ENCODE results near the gene HSFX2.
"Not testable (repeated sequence)": the region's sequence is repeated elsewhere in the genome, so short reads cannot be mapped to it uniquely, and the experiment has no call there.

Gene HSFX2

GRCh38 chrX:149585631-149586030 is 9.5 kb downstream of the HSFX2 start:
- not testable (repeated sequence) for DNase-seq

GRCh38 chrX:149573456-149573855 is 21.7 kb downstream of the HSFX2 start:
- DNase-seq: not testable (repeated sequence)

GRCh38 chrX:149572743-149573142 is 22.4 kb downstream of the HSFX2 start:
- no peak for DNase-seq

GRCh38 chrX:149571770-149572169 is 23.3 kb downstream of the HSFX2 start:
- DNase-seq: no peak

- no peak for DNase-seq
Measured at GRCh38 chrX:149570668-149571067, 24.4 kb downstream of the HSFX2 start.

GRCh38 chrX:149569770-149570169 is 25.3 kb downstream of the HSFX2 start:
- no peak for DNase-seq

- DNase-seq: no peak
Measured at GRCh38 chrX:149568701-149569296, 26.3 kb downstream of the HSFX2 start.

- DNase-seq: no peak
Measured at GRCh38 chrX:149567621-149568417, 27.3 kb downstream of the HSFX2 start.

- DNase-seq: no peak
Measured at GRCh38 chrX:149563359-149563758, 31.8 kb downstream of the HSFX2 start.

GRCh38 chrX:149555251-149555650 is 39.9 kb downstream of the HSFX2 start:
- DNase-seq: not testable (repeated sequence)

GRCh38 chrX:149551939-149552248 is 43.2 kb downstream of the HSFX2 start:
- DNase-seq: not testable (repeated sequence)

- DNase-seq: not testable (repeated sequence)
Measured at GRCh38 chrX:149551245-149551938, 43.7 kb downstream of the HSFX2 start.

GRCh38 chrX:149550454-149550853 is 44.7 kb downstream of the HSFX2 start:
- DNase-seq: not testable (repeated sequence)

- DNase-seq: not testable (repeated sequence)
Measured at GRCh38 chrX:149549701-149550100, 45.4 kb downstream of the HSFX2 start, which contains the start of gene HSFX3. TSS of gene HSFX3 (minus strand) at chrX:149549924. CDS start at chrX:149549852, 72 bp downstream.

GRCh38 chrX:149547782-149548181 is 47.3 kb downstream of the HSFX2 start:
- DNase-seq: not testable (repeated sequence)

GRCh38 chrX:149546962-149547361 is 48.2 kb downstream of the HSFX2 start:
- not testable (repeated sequence) for DNase-seq

GRCh38 chrX:149545545-149546543 is 49.3 kb downstream of the HSFX2 start:
- DNase-seq: not testable (repeated sequence)
